G401 (cell line): ENCODE measurements around the gene COA3. TPM values are rescaled to one million over a fixed set of nuclear protein-coding genes. Genes with fewer than 3 reads are reported as not detected.

Experiments used
- DNase-seq: peaks from one replicate; pipeline ENCODE4 v3.0.0-alpha.2; 2015; ENCODE audit warnings: low spot score
- in situ Hi-C: cut with HindIII; loops from 2 replicates; pipeline ENCODE4 v1.10.0; 2016; ENCODE audit warnings: low sequenced_read_pairs, mixed read lengths
- total RNA-seq: library from RNA; depleted of rRNA; stranded (reverse); fragments of >200 nt; shearing (Covaris generic); gene quantifications from 2 replicates; pipeline ENCODE4 v1.2.3, GENCODE V29; 2014; rRNA removed

The COA3 gene
- total RNA-seq, 1 experiment from 2014 or later = 53.7 TPM

DNA sequence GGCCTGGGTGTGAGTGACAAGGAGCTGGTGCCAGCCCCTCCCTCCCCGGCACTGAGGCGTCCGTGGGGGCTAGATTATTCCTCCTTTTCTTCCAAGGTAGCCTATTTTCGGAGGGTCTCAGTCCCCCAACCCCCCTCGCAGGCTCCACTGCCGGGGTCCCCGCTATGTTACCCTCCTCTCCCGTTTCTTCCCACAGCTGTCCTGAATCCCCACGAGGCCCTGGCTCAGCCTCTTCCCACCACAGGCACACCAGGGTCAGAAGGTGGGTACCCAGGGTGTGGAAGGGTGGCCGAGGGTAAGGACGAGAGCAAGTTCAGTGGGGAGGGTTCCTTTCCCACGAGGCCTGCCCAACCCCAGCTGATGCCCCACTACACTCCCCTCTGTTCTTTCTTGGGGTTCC, 36.9 kb downstream of the COA3 start:
- in situ Hi-C loops = no loop called here
- no peak for DNase-seq

DNA sequence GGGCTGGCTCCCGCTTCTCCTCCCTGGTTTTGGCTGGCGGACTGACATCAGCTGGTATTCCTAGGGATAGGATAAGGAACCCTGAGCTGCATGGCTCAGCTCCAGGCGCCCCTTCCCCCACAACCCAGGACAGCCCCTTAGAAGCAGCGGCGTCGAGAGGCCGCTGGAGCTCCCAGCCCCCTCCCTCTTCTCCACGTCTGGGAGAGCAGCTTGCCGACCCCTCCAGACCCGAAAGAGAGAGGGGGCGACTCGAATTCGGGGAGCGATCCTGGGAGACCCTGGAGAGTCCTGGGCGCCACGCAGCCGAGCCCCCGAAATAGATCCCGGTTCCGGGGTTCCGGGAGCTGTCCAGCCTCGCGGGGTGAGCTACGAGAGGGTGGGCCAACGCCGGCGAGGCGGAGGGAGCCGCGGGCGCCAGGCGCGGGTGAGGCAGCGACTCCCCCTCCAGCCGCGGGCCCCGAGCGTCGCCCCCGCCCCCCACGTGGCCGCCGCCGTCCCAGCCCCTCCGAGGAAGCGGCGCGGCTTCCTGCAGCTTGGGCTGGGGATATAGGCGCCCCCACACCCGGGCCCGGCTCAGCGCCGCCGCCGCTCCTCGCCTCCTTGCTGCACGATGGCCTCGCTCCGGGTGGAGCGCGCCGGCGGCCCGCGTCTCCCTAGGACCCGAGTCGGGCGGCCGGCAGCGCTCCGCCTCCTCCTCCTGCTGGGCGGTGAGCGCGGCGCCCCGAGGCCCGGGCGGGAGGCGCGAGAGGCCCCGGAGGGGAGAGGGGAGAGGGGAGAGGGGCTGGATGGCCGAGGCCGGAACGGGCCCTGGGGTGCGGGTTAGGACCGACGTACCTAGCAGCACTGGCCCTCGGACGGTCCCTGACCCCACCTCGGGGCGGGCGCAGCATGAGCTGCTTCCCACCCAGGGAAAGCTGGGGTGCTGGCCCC, 37.6 kb downstream of the COA3 start, which contains the start of gene RAMP2:
Gene RAMP2 (plus strand): TSS at position 576 of the 930 bp plus-strand sequence. CDS start 35 bp downstream, at position 611.
- DNase-seq = no peak
- in situ Hi-C loops = no loop called here

DNA sequence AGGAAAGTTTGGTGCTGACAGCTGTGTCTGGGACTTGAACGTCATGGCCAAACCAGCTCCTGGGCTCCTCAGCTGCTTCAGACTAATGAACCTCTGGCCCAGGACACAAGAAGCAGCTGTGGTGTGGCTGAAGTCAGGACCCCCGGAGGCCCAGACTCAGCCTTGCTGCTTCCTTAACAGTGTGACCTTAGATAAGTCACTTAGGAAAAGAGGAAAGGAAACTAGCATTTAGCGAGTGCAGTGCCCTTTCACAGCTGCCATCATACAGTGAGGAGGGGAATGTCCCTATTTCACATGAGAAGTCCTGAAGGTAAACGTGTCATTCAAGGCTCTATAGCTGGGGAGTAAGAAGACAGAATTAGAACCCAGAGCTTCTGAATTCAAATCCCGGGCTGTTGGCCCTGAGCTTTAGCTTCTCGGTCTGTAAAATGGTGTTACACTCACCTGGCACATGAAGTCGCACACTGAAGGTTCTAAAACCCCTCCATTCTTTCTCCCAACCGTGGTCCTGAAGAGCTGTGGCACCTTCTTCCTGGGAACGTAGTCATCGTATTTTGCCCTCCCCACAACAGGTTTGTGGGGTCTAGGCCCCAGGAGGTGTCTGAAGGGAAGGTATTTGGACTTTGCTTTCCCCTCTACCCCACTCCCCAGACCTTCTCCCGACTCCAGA, 38.4 kb downstream of the COA3 start:
- DNase-seq = no peak
- in situ Hi-C loops = no loop called here

DNA sequence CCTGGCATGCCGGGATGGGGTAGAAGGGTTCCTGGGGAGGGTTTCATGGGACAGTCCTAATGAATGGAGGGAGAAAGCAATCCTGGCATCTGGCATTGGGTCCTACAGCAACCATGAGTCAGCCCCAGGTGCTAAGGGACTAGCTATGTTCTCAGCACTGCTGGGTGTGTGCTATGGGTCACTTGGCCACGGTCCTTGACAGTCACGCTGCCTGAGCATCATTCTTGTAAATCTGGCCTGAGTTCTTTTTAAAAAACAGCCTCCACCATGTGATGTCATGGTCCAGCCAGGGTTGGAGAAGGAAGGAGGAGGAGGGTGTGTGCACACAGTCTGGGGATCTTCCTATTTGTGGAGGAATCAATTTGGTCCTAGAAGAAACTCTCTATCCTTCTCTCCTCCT, 43.7 kb downstream of the COA3 start:
- DNase-seq = no peak
- in situ Hi-C loops = no loop called here

DNA sequence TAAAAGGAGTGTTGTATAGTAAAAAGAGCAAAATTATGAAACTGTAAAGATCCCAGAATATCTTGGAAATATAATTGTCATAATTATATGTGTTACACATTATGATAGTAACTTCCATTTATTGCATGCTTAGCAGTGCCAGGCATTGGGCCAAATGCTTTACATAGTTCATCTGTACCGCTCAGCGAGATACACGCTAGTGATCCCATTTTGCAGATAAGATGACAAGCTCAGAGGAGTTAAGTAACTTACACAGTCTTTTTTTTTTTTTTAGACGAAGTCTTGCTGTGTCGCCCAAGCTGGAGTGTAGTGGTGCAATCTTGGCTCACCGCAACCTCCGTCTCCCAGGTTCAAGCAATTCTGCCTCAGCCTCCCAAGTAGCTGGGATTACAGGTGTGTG, 46.9 kb downstream of the COA3 start:
- DNase-seq = no peak
- in situ Hi-C loops = no loop called here

DNA sequence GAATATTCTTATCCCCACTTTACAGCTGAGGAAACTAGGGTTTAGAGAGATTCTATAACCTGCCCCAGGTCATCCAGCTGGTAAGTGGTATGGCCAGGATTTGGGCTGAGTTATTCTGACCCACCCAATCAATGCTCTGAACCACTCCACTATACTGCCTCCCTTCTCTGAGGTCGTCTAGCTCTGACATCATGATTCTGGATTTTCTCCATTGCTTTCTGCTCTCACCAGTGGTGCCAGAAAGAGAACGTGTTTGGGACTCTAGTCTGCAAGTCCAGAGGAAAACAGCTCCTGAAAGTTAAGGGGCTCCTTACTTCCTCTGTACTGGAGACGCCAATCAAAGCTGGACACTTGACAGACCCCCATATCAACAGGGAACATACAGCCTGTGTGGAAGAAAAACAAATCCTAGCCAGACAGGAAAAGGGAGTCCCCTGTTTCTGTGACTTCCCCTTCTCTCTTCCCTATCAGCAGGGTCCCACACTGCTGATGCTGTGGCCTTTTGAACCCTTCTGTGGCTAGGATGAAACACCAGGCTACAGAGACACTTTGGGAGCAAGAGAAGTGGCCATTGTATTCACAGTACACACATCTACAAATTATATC, 47.7 kb downstream of the COA3 start:
- in situ Hi-C loops = no loop called here
- DNase-seq = no peak

DNA sequence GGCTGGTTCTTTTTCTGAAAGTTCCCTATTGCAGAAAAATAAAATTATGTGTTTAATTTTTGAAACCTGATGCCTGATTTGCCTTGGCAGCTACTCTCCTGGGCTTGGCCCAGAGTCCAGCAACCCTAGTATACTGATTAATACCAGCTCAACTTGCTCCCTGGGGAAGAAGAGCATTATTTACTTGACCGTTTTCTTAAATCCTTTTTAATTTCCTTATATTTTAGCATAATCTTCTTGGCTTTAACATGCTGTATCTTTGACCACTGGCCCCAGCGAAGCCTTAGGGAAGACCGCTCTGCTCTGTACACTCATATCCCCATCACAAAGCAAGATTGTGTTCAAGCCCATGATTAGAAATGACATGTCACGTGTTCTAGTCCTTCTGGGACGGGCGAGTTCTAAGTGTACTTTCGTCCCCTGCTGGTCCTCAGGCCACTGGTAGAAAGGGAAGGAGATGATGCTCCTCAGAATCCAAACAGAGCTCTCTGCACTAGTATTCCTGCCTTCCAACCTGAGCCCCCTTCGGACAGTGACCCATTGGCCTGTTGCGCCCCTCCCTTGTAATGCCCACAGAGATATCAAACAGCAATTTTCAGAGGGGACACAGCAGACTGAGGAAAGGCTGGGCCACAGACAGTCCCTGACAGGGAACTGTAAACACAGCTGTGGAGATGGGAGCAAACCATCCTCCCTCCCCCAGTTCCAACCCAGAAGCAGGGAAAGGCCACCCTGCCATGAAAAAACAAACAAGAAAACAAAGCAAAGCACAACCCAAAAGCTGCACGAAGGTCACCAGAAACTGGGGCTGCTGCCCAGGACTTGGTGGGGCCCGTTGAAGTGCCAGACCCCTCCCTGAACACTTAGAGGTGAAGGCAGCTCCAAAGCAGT, 49.4 kb downstream of the COA3 start:
- DNase-seq = no peak
- in situ Hi-C loops = no loop called here

DNA sequence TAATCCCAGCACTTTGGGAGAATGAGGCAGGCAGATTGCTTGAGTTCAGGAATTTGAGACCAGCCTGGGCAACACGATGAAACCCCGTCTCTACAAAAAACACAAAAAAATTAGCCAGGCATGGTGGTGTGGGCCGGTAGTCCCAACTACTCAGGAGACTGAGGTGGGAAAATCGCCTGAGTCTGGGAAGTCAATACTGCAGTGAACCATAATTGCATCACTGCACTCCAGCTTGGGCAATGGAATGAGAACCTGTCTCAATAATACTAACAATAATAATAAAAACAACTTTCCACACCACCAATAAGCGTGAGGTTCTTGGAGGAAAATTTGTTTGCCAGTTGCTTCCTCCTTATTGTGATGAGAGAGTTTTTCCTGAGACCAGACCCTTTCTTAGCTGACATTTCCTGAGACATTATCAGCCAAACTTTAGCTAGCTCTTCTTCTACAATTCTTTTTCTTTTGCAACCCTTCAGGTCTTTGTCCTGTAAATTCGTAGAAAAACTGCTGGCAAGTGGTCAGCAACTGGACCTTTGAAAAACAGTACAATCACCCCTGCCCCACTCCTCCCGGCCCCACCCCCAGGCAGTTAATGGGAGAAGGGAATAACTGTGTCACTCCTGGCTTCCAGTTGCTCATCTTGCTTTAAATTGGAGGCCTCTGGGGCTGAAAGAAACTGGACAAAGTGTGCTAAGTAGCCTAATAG, 50.1 kb downstream of the COA3 start:
- no peak for DNase-seq
- in situ Hi-C loops = no loop called here

Other genes with a start within 250 kb of the COA3 start
- gene HSD17B1, start 245.8 kb downstream of the COA3 start, total RNA-seq = 3.5 and 4.4 TPM in 2 replicates
- 11.9 and 19.2 TPM in 2 replicates for gene COASY, start 236.6 kb downstream of the COA3 start, total RNA-seq
- 14.1 and 44.7 TPM in 2 replicates for gene MLX, start 231.6 kb downstream of the COA3 start, total RNA-seq
- 6.2 and 14.9 TPM in 2 replicates for gene PSMC3IP, start 221.0 kb downstream of the COA3 start, total RNA-seq
- 26.1 and 30.4 TPM in 2 replicates for gene RETREG3, start 189.3 kb downstream of the COA3 start, total RNA-seq
- gene TUBG1, start 189.0 kb downstream of the COA3 start, total RNA-seq = 51.4 and 102 TPM in 2 replicates
- gene TUBG2, start 139.4 kb downstream of the COA3 start, total RNA-seq = 1.1 and 3.2 TPM in 2 replicates
- gene PLEKHH3, start 121.7 kb downstream of the COA3 start, total RNA-seq = 46.1 and 51.0 TPM in 2 replicates
- 20.1 and 24.2 TPM in 2 replicates for gene CCR10, start 116.9 kb downstream of the COA3 start, total RNA-seq
- 11.4 and 13.3 TPM in 2 replicates for gene CNTNAP1, start 116.2 kb downstream of the COA3 start, total RNA-seq
- gene EZH1, start 53.7 kb downstream of the COA3 start, total RNA-seq = 10.0 and 14.7 TPM in 2 replicates
- gene RAMP2, start 37.5 kb downstream of the COA3 start, total RNA-seq = 0.51 and 1.5 TPM in 2 replicates
- 150 and 199 TPM in 2 replicates for gene VPS25, start 25.3 kb downstream of the COA3 start, total RNA-seq
- not detected in 2 replicates for gene WNK4, start 18.1 kb downstream of the COA3 start, total RNA-seq
- 0.18 TPM in 1 of 2 replicates, not detected in the other for gene CNTD1, start 157 bp upstream of the COA3 start, total RNA-seq
- gene BECN1, start 25.6 kb upstream of the COA3 start, total RNA-seq = 71.6 and 109 TPM in 2 replicates
- 53.6 and 116 TPM in 2 replicates for gene PSME3, start 34.7 kb upstream of the COA3 start, total RNA-seq
- not detected in 2 replicates for gene AOC2, start 45.9 kb upstream of the COA3 start, total RNA-seq
- 0.78 TPM in 1 of 2 replicates, not detected in the other for gene AOC3, start 52.5 kb upstream of the COA3 start, total RNA-seq
- gene G6PC1, start 102.1 kb upstream of the COA3 start, total RNA-seq = not detected in 2 replicates
- gene AARSD1, start 165.8 kb upstream of the COA3 start, total RNA-seq = 15.3 and 42.3 TPM in 2 replicates
- gene PTGES3L, start 181.4 kb upstream of the COA3 start, total RNA-seq = not detected in 2 replicates
- gene RUNDC1, start 181.9 kb upstream of the COA3 start, total RNA-seq = 7.2 and 9.5 TPM in 2 replicates
- gene RPL27, start 199.7 kb upstream of the COA3 start, total RNA-seq = 1,864 and 2,481 TPM in 2 replicates
- gene IFI35, start 208.1 kb upstream of the COA3 start, total RNA-seq = 34.8 and 41.6 TPM in 2 replicates
- gene VAT1, start 223.7 kb upstream of the COA3 start, total RNA-seq = 307 and 355 TPM in 2 replicates
- 10.4 and 10.9 TPM in 2 replicates for gene RND2, start 226.5 kb upstream of the COA3 start, total RNA-seq